Measurements from ENCODE around the gene RABAC1. TPM values are rescaled to one million over a fixed set of nuclear protein-coding genes. Genes with fewer than 3 reads are reported as not detected.

RABAC1 gene
- total and polyA plus RNA-seq, 2 of the 8 experiments (the other 6 are each of a cell fraction or from before 2014, with no cell fraction given) = 124 to 439 TPM

DNA sequence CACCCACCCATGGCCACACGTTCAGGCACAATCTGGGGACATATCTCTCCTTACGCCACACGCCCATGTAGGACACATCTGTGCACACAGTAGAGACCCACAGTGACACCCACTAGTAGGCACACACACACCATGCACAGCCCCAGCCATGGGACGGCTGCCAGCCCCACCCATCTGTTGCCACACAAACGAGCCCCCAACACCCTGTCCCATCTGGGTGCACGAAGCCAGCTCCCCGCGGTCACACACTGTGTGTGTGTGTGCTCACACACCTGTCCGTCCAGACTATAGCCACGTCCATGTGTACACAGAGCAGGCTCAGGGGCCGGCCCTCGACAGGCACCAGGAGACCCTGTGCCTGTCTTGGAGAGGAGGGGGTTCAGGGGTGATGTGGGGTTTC, 41.4 kb downstream of the RABAC1 start (continued):
- TF ChIP-seq, protein P1, sequence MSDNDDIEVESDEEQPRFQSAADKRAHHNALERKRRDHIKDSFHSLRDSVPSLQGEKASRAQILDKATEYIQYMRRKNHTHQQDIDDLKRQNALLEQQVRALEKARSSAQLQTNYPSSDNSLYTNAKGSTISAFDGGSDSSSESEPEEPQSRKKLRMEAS (IDR thresholded peaks at IDR 0.05) = no peak
- TF ChIP-seq, protein P2, sequence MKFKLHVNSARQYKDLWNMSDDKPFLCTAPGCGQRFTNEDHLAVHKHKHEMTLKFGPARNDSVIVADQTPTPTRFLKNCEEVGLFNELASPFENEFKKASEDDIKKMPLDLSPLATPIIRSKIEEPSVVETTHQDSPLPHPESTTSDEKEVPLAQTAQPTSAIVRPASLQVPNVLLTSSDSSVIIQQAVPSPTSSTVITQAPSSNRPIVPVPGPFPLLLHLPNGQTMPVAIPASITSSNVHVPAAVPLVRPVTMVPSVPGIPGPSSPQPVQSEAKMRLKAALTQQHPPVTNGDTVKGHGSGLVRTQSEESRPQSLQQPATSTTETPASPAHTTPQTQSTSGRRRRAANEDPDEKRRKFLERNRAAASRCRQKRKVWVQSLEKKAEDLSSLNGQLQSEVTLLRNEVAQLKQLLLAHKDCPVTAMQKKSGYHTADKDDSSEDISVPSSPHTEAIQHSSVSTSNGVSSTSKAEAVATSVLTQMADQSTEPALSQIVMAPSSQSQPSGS (IDR thresholded peaks at IDR 0.05; ENCODE audit: low read length) = no peak
- TF ChIP-seq SIX5 (IDR thresholded peaks at IDR 0.05; ENCODE audit: low read depth, low read length) (no peak), SIRT6 (IDR thresholded peaks at IDR 0.05; ENCODE audit: low read length) (no peak), SP2 (IDR thresholded peaks at IDR 0.05; ENCODE audit: low read length) (no peak), ZNF274 (IDR thresholded peaks at IDR 0.05; ENCODE audit: borderline replicate concordance, extremely low read depth, low read length) (no peak), CREB1 (IDR thresholded peaks at IDR 0.05) (no peak), BCL11A (IDR thresholded peaks at IDR 0.05; ENCODE audit: low read depth in 2 of 2, low read length in 2 of 2) (no peak), SAP30 (IDR thresholded peaks at IDR 0.05; ENCODE audit: insufficient read depth, insufficient replicate concordance, low read length) (no peak)

Data from H1 (cell line).